ENCODE measurements around the gene MRPL19.

Gene MRPL19

DNA sequence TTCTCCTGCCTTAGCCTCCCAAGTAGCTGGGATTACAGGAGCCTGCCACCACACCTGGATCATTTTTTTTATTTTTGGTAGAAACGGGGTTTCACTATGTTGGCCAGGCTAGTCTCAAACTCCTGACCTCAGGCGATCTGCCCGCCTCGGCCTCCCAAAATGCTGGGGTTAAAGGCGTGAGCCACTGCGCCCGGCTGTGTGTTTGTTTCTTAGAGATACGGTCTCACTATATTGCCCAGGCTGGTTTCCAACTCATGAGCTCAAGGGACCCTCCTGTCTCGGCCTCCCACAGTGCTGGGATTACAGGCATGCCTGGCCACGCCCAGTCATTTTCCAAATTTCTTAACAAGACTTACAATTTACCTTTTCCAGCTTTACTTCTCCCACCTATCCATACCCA is 940 bp upstream of the MRPL19 start:
- no peak overlapping the region; the same call in 1 of the 2 replicates for H3K27ac ChIP-seq (ENCODE audit: low read length)
- no peak overlapping the region for H3K4me2 ChIP-seq (ENCODE audit: insufficient read depth, low read length)
- ATAC-seq (ENCODE audit: insufficient read depth, low read depth) (no peak), DNase-seq (no peak)
- H3K9ac ChIP-seq (ENCODE audit: low read depth, low read length): no peak overlapping the region
- H4K20me1 ChIP-seq (ENCODE audit: insufficient read depth, low read length): 0 out of 2 replicates have a peak, but pooled peaks cover 2% of the 10 kb centered on the region
- peaks cover 37% of the 10 kb centered on the region for H3K79me2 ChIP-seq (ENCODE audit: insufficient read depth, low read length)
- peaks cover 22% of the 10 kb centered on the region for H3K36me3 ChIP-seq (ENCODE audit: insufficient read depth, low read length)
- H3K27me3 ChIP-seq (ENCODE audit: insufficient read depth, low read length, poor library complexity): no peaks in the 10 kb centered on the region
- peaks cover 34% of the 10 kb centered on the region for H3K4me1 ChIP-seq (ENCODE audit: insufficient read depth, low read length)
- TF ChIP-seq EZH2 (IDR thresholded peaks at IDR 0.05; ENCODE audit: borderline replicate concordance, low read depth, low read length, severe bottlenecking): no peak
- TF ChIP-seq, protein P1, sequence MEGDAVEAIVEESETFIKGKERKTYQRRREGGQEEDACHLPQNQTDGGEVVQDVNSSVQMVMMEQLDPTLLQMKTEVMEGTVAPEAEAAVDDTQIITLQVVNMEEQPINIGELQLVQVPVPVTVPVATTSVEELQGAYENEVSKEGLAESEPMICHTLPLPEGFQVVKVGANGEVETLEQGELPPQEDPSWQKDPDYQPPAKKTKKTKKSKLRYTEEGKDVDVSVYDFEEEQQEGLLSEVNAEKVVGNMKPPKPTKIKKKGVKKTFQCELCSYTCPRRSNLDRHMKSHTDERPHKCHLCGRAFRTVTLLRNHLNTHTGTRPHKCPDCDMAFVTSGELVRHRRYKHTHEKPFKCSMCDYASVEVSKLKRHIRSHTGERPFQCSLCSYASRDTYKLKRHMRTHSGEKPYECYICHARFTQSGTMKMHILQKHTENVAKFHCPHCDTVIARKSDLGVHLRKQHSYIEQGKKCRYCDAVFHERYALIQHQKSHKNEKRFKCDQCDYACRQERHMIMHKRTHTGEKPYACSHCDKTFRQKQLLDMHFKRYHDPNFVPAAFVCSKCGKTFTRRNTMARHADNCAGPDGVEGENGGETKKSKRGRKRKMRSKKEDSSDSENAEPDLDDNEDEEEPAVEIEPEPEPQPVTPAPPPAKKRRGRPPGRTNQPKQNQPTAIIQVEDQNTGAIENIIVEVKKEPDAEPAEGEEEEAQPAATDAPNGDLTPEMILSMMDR (IDR thresholded peaks at IDR 0.05; ENCODE audit: borderline replicate concordance, extremely low read depth, low read length, poor library complexity, severe bottlenecking): no peak
- H2AFZ ChIP-seq (ENCODE audit: low read depth, low read length): peak overlapping the region; percentile 95
- peaks cover 7% of the 10 kb centered on the region for H3K9me3 ChIP-seq (ENCODE audit: insufficient read depth, low read length, severe bottlenecking)
- H3K4me3 ChIP-seq (ENCODE audit: low read depth in 1 of 2, low read length in 2 of 2): peak overlapping the region in 1 of 2 experiments; percentile 82; a peak in 1 of 4 replicates

DNA sequence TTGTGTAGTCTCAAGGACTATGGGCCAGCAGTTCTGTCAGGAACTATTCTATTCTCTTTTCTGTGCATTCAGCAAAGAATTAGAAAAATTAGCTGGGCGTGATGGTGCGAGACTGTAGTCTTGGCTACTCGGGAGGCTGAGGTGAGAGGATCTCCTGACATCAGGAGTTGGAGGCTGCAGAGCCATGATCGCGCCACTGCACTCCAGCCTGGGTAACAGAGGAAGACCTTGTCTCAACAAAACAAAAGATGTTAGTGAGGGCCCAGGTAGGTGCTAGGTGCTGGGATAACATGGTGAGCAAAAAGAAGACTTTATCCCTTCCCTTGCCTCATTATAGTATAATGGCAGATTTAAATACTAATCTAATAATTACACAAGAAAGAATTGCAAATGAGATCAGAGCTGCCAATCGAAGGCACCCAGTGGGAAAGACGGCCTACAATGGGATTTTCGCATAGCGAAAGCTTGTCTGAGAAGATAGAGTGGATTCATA is 447 bp upstream of the MRPL19 start:
- Histone ChIP-seq H3K9ac (ENCODE audit: low read depth, low read length) (peak overlapping the region; percentile 79), H3K27ac (ENCODE audit: low read length) (peak overlapping the region; percentile 73), H3K79me2 (ENCODE audit: insufficient read depth, low read length) (peaks cover 40% of the 10 kb centered on the region), H3K4me1 (ENCODE audit: insufficient read depth, low read length) (peaks cover 32% of the 10 kb centered on the region), H4K20me1 (ENCODE audit: insufficient read depth, low read length) (0 out of 2 replicates have a peak, but pooled peaks cover 5% of the 10 kb centered on the region), H3K27me3 (ENCODE audit: insufficient read depth, low read length, poor library complexity) (no peaks in the 10 kb centered on the region), H3K9me3 (ENCODE audit: insufficient read depth, low read length, severe bottlenecking) (peaks cover 7% of the 10 kb centered on the region), H3K36me3 (ENCODE audit: insufficient read depth, low read length) (peaks cover 27% of the 10 kb centered on the region), H3K4me3 (ENCODE audit: low read depth in 1 of 2, low read length in 2 of 2) (peak overlapping the region in 1 of 2 experiments; percentile 82; a peak in 3 of 4 replicates), H2AFZ (ENCODE audit: low read depth, low read length) (peak overlapping the region; percentile 95), H3K4me2 (ENCODE audit: insufficient read depth, low read length) (peak overlapping the region; percentile 70)
- TF ChIP-seq EZH2 (IDR thresholded peaks at IDR 0.05; ENCODE audit: borderline replicate concordance, low read depth, low read length, severe bottlenecking): no peak
- TF ChIP-seq, protein P1 (IDR thresholded peaks at IDR 0.05; ENCODE audit: borderline replicate concordance, extremely low read depth, low read length, poor library complexity, severe bottlenecking): no peak
- ATAC-seq (ENCODE audit: insufficient read depth, low read depth): no peak; the same call in 2 of the 3 replicates
- DNase-seq: no peak

DNA sequence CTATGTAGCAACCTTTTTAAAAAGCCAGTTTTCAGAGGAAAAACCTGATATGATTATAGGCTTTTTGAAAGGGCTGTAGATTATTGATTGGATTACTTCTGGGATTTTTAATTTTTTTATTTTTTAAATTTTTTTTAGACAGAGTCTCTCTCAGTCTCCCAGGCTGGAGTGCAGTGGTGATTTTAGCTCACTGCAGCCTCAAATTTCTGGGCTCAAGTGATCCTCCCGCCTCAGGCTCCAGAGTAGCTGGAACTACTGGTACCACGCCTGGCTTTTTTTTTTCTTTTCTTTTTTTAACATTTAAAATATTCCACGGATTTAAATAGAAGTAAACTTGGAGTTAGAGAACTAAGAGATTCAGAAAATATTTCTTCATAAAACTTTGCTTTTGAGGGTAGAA is 1.2 kb downstream of the MRPL19 start:
- Histone ChIP-seq H3K9me3 (ENCODE audit: insufficient read depth, low read length, severe bottlenecking) (peaks cover 7% of the 10 kb centered on the region), H3K4me2 (ENCODE audit: insufficient read depth, low read length) (peak overlapping the region; percentile 70), H3K79me2 (ENCODE audit: insufficient read depth, low read length) (peaks cover 40% of the 10 kb centered on the region), H3K27me3 (ENCODE audit: insufficient read depth, low read length, poor library complexity) (no peaks in the 10 kb centered on the region), H3K27ac (ENCODE audit: low read length) (no peak overlapping the region; the same call in 1 of the 2 replicates), H3K4me1 (ENCODE audit: insufficient read depth, low read length) (peaks cover 32% of the 10 kb centered on the region), H3K4me3 (ENCODE audit: low read depth in 1 of 2, low read length in 2 of 2) (peak overlapping the region; percentile 50 to 82), H2AFZ (ENCODE audit: low read depth, low read length) (no peak overlapping the region), H3K36me3 (ENCODE audit: insufficient read depth, low read length) (peaks cover 42% of the 10 kb centered on the region), H4K20me1 (ENCODE audit: insufficient read depth, low read length) (0 out of 2 replicates have a peak, but pooled peaks cover 5% of the 10 kb centered on the region), H3K9ac (ENCODE audit: low read depth, low read length) (peak overlapping the region; percentile 79)
- no peak for ATAC-seq (ENCODE audit: insufficient read depth, low read depth)
- DNase-seq: no peak
- no peak for TF ChIP-seq EZH2 (IDR thresholded peaks at IDR 0.05; ENCODE audit: borderline replicate concordance, low read depth, low read length, severe bottlenecking)
- TF ChIP-seq, protein P1 (IDR thresholded peaks at IDR 0.05; ENCODE audit: borderline replicate concordance, extremely low read depth, low read length, poor library complexity, severe bottlenecking): no peak
